LHCN-M2 (cell line): Measurements from ENCODE around the gene GAB2. TPM values are rescaled to one million over a fixed set of nuclear protein-coding genes. Genes with fewer than 3 reads are reported as not detected.
"Not testable (repeated sequence)": the region's sequence is repeated elsewhere in the genome, so short reads cannot be mapped to it uniquely, and the experiment has no call there.

ENCODE experiments used
- DNase-seq: peaks from one replicate; pipeline ENCODE4 v3.0.0-alpha.2; 2012; ENCODE audit warnings: low read depth
- total RNA-seq: library from RNA; depleted of rRNA; stranded (reverse); fragments of >200 nt; gene quantifications from 2 replicates; pipeline ENCODE4 v1.2.3, GENCODE V29; 2014

The GAB2 gene
- total RNA-seq, 1 experiment from 2014 or later = 8.1 TPM

DNA sequence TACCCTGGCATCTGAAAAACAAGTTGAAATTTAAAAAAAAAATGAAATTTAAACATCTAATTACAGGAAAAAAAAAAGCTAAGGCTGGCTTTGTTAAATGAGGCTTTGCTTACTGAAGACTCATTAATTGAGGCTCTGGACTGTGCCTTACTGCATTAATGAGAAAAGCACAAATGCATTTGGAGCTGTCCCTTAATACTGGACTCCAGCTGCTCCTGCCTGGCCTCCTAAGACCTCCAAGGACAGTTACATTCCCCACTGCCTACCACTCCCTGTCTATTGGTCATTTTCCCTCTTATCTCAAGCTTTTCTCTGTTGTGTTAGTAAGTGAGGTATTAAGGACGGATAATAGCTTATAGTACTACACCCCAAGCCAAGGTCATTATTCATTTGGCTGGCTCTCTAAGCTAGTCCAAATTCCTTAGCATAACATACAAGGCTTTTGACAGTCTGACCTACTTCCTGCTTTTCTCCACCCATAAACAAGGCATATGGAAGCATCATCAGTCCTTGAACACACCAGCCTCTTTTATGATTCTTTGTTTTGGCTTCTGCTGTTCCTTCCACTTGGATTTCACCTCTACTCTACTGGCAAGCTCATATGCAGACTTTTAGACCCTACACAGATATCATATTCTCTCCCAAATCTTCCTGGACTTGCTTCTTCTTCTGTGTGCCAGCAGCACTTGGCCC, 166.4 kb downstream of the GAB2 start:
- no peak for DNase-seq

DNA sequence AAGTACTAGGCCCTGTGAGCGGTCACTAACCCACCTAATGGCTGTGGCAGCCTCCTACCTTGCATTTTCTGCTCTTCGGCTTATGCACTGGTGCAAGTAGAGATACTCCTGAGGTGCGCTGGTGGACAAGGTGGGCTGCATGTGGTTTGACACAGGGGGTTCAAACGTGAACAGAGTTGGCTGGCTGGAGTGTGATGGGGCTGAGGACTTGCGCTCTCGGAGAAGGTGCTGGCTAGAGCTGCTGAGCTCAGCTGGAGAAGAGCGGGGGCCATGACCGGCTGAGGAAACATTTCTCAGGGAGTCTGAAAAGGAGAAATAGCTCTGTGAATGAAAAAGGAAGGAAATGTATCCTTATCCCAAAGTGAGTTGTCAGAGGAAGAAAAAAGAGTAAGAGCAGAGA, 167.5 kb downstream of the GAB2 start:
- no peak for DNase-seq

DNA sequence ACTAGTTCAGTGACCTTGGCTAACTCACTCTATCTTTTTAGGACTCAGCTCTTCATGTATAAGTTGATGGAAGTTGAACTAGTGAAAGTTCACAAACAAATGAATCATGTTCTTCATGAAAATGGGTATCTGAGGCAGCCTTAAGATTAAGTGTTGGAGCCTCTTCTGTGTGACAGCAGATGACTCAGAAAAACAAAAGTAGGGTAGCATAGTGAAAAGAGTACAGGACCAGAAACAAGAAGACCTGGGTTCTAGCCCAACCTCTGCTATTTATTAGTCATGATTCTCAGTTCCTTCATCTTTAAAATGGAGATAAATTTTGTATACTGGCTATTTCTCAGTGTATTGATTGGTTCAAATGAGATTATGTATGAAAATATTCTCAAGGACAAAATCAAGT, 168.7 kb downstream of the GAB2 start:
- no peak for DNase-seq

DNA sequence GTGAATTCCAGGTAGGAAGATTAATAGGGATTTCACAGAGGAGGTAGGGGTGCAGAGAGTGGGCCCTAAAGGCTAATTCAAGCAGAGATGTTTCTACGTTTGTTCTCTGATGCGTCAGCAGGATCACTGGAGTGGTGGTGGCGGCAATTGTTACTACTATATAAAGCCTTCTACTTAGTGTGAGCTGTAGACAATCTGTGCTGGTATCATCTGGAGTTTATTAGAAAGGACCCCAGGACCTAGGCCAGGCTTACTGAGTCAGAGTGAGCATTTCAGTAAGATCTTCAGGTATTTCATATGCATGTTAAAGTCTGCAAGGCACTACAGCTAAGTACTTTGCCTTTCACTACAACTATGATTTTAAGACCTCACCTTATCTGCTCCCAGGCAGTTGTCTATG, 169.4 kb downstream of the GAB2 start:
- DNase-seq = no peak

DNA sequence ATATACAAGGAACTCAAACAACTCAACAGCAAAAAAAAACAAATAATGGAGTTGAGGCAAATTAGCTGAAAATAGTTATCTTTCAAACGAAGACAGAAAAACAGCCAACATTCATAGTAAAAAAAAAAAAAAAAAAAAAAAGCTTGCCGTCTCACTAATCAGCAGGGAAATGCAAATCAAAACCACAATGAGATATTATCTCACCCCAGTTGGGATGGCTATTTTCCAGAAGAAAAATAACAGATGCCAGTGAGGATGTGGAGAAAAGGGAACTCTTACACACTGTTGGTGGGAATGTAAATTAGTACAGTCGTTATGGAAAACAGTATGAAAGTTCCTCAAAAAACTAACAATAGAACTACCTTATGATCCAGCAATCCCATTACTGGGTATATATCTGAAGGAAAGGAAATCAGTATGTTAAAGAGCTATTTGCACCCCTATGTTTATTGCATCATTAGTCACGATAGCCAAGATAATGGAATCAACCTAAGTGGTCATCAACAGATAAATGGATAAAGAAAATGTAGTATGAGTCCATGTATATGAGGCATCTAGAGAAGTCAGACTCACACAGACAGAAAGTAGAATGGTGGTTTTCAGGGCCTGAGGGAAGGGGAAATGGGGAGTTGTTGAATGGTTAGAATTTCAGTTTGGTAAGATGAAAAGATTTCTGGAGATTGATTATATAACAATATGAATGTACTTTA, 172.9 kb downstream of the GAB2 start:
- peak; percentile 74 for DNase-seq

DNA sequence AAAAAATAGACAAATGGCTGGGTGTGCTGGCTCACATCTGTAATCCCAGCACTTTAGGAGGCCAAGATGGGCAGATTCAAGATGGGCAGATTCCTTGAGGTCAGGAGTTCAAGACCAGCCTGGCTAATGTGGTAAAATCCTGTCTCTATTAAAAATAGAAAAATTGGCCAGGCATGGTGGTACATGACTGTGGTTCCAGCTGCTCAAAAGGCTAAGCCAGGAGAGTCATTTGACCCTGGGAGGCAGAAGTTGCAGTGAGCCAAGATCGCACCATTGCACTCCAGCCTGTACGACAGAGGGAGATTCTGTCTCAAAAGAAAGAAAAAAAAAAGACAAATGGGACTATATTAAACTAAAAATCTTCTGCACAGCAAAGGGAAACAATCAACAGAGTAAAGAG, 173.5 kb downstream of the GAB2 start:
- DNase-seq = peak; percentile 86

DNA sequence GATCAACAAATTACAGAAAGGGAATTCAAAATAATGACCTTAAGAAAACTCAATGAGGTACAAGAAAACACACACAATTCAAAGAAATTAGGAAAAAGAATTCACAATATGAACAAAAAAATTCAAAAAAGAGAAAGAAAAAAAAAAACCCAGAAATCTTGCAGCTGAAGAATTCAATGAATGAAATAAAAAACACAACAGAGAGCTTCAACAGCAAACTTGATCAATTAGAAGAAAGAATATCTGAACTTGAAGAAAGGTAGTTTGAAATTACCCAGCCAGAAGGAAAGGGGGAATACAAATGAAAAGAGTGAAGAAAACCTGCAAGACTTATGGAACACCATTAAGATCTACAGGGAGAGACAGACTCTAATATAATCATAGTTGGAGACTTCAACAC, 176.1 kb downstream of the GAB2 start:
- DNase-seq = no peak

DNA sequence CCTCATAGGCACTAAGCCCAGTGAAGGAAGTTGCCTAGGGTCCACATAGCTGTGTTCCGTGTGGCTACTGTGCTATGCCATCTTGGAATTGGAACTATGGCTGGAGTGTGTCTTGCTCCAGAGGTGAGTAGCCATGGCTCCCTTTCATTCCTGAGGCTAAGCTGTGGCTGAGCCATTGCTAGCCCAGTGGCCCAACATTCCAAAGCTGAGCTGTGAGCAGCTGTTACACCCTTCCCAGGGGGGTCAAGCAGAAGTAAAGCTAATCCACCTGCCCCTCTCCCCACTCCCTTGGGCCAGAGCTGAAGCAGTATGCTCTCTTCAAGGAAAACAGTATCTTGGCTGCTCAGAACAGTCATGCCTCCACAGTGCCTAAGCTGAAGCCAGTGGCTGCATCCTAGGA, 177.8 kb downstream of the GAB2 start:
- DNase-seq = peak; percentile 70

DNA sequence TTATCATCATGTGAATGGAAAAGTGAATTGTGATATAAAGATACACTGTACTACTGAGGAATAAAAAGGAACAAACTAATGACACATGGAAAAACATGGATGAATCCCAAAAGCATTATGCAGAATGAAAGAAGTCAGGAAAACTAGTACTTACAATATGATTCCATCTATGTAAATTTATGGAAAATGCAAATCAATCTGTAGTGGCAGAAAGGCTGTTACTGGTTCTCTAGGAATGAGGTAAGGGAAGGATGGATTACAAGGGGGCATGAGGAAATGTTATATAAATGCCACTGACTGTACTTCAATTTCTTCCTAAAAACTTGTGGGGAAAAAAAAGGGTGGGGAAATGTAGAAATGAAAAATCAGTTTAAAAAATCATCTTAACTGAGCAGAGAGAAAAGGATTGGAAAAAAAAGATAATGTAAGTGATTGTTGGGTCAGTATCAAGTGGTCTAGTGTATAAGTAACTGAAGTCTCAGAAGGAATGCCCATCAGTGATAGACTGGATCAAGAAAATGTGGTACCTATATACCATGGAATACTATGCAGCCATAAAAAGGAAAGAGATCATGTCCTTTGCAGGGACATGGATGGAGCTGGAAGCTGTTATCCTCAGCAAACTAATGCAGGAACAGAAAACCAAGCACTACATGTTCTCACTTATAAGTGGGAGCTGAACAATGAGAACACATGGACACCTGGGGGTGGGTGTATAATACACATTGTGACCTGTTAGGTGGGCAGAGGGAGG, 180.2 kb downstream of the GAB2 start:
- DNase-seq = no peak

DNA sequence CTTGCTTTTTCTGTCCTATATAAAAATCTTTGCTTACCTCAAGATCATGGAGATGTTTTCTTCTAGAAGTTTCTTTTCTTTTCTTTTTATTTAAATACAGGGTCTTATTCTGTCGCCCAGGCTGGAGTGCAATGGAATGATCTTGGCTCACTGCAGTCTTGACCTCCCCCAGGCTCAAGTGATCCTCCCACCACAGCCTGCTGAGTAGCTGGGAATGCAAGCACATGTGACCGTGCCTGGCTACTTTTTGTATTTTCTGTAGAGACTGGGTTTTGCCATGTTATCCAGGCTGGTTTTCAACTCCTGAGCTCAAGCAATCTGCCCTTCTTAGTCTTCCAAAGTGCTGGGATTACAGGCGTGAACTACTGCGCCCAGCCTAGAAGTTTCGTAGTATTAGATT, 183.6 kb downstream of the GAB2 start:
- DNase-seq = no peak

DNA sequence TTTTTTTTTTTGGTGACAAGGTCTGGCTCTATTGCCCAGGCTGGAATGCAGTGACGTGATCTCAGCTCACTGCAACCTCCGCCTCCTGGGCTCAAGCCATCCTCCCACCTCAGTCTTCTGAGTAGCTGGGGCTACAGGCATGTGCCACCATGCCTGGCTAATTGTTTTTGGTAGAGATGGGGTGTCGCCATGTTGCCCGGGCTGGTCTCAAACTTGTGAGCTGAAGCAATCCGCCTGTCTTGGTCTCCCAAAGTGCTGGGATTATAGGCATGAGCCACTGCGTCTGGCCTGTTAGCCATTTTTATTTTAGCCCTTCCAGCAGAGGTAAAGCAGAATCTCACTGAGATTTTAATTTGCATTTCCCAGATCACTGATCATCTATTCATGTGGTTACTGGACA, 184.6 kb downstream of the GAB2 start:
- not testable (repeated sequence) for DNase-seq

DNA sequence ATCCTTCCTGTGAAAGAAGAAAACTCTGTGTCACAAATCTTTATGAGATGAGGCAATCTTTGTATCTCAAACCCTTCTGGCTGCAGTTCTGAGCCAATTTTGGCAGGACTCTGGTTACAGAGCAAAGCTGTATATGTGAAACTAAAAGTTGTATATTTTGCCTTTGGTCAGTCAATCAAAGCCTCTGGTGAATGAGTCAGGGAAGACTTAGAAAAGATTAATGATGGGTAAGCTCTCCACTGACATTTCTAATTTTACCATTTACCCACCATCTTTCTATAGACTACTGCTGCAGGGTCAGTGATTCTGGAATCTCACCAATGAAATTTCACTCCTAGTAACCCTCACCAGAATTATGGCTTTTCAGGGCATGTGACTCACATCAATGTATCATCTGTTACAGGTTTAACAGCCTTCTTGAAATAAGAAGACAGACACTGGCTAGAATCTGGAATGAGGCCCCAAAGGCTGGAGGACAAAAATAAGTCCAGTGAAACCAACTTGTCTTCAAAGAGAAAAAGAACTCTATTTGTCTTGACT, 185.6 kb downstream of the GAB2 start:
- peak; percentile 59 for DNase-seq

DNA sequence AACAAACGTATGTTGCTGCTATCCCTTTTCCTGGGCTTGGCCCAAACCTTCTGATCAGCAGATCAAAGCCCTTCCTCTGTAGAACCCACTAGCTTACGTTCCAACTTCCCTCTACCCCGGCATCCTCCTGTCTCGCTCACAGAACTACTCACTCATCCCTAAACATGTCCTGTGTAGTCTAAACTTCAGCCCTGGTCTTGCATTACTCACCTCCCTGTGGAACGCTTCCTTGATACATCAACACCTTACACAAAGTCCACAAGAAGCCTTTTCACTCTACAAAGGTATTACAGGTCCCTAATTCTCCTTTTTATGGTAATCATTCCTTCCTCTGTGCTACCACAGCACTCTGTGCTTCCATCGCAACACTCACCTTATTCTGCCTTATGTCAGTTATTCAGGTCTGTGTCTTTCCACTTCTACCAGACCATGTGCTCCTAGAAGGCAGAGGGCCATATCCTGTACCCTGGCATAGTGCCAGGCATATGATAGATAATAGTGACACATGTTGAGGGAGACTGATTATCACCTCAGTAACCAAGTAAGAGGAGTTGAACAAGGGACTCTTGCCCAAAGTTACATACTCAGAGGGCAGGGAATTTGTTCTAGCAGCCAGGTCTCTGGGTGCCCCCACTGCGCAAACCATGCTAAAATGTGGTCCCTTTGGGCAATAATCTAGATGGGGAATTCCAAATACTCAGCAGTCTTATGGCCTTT, 187.3 kb downstream of the GAB2 start:
- peak; percentile 22 for DNase-seq

DNA sequence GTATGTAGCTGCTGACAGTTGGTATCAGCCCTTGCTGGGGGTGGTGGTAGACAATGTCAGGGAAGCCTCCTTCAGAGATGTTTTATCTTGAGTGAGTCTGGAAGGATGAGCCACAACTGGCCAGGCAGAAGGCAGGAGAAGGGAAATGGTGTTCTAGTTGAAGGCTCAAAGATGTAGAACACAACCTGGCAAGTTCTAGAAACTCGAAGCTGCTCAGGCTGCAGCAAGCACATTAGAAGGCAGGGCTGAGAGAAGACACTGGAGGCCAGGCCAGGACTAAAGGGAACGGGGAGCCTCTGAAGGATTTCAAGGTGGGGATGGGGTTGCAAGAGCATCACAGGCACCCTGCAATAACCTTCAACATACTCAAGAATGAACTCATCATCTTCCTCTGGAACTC, 188.5 kb downstream of the GAB2 start:
- no peak for DNase-seq

DNA sequence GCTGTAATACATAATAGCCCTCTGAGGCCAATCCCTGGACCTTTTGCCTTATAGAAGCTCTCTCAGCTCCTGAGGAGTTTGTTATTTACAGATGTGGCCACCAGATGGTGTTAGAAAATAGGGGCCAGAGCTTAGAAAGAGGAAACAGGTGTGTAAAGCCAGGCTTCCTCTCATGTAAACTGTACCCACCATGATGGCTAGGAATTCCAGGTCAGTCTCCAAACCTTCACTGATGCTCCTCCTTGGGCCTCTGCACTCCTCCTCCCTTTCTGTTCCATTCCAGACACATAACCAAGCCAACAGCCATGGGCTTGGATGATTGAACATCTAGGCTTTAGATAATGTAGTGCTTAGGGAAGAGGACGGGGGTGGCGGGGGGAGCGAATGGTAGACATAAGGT, 189.2 kb downstream of the GAB2 start:
- DNase-seq = peak; percentile 65

DNA sequence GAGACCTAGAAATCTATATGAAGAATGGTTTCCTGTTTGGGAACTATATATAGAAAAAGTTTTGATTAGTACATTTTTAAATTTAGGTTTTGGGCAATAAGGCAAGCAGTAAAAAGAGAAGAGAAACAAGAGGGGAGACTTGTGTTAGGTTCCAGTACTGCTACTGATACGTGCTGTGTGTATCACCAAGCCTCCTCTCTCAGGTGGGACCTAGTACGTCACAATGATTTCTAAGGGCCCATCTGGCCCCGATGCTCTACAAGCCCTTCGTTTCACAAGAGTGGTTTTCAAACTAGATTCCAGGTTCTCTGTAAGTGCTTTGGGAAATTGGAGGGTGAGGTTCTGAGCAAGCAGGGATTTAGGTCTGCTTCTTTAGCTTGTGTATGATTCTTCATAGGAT, 189.7 kb downstream of the GAB2 start:
- DNase-seq = no peak

DNA sequence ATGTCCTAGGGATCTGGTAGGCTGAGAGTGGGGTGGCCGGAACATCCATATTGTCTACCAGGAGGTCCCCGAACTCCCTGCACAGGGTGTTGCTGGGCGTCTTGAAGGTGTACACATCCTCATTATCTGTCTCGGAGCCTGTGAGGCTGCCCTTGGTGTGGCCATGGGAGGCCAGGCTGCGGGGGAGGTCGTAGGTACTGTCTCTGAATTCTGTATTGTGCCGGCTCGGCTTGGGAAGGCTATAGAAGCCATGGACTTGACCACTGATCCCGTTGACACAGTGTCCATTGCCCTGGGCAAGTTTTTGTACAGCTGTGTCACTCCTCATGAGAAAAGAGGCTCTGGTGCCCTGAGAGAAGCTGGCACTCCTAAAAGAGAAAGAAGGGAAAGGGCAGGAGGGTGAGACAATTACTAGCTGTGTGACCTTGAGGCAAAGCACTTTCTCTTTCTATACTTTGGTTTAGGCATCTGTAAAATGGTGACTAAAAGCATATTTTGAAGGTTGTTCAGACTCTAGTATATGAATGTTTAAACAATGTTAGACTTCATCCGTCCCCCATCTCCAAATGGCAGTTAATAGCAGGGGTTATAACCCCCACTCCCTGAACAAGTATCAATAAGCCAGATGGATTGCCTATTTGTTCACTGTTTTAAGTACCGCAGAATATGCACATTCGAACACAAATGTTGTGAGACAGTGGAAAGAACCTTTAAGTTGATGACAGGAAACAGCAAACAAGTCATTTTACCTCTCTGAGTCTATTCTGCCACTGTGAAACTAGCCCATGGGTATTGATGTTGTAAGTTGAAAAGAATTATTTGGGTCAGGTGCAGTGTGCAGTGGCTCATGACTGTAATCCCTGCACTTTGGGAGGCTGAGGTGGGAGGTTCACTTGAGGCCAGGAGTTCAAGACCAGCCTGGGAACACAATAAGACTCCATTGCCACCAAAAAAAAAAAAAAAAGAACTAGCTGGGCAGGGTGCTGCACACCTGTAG, 190.6 kb downstream of the GAB2 start:
- no peak for DNase-seq

DNA sequence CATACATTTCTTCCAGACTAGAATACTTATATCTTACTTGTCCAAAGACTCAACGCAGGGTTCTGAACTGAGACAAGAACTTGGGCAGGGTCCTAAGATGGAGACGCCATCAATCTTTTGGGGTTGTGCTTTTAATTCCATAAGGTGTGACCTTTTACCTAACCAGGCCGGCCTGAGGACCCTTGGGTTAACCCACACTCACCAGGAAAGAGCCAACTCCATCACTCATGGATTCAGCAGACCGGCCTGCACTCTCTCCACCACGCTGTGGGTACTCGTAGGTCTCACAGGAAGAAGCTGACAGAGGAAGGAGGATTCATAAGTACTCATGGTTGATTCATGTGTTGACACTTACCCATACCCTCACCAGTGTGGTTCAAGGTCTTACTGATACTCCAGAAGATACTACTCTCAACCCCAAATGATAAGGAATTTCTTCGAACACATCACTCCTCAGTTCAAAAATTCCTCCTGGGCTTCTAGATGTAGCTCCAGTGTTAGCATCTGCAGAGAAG, 192.7 kb downstream of the GAB2 start:
- DNase-seq = no peak

DNA sequence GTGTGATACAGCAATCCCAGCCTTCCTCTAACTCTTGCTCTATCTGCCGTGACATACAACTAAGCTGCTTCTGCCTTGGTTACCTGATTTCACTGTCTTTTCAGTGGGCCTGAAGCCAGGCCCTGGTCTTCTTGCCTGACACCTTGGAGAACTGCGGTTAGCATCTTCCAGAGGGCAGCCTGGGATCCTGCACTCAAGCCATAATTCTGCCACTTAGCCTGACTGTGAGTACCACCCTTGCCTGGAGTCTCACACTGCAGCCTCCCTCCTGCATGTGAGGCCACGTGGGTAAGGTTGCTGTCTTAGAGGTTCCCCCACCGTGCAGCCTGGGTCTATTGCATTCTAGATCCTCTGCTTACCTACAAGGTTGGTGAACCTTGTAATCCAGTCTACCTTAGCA, 193.1 kb downstream of the GAB2 start:
- DNase-seq = no peak

DNA sequence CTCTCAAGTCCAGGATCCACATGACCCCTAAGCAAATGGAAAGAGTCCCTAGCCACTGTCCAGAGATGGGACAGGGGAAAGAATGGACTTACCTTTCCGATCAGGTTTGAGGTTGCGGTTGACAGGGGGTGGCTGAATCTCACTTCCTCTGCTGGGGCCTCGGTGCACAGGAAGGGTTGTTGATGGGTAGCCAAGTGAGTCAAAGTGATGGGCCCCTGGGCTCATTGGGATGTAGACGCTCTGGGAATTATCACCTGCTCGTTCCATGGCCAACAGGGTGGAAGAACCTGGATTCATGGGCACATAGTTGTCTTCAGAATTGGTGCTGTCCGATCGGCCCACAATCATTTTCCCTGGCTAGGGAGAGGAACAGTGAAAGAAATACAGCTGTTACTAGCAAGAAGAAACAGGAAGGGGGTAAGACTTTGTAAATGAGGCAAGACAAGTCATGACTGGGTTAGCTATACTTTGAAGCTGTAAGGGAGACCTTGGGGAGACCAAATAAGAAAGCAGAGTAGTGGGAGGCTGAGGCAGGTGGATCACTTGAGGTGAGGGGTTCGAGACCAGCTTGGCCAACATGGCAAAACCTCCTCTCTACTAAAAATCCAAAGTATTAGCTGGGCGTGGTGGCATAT, 194.2 kb downstream of the GAB2 start:
- DNase-seq = no peak
